ENCODE measurements around the gene GAA. TPM values are rescaled to one million over a fixed set of nuclear protein-coding genes. Genes with fewer than 3 reads are reported as not detected.
"Not testable (repeated sequence)": the region's sequence is repeated elsewhere in the genome, so short reads cannot be mapped to it uniquely, and the experiment has no call there.

The GAA gene
- total and polyA plus RNA-seq, 2 of the 4 experiments (the other 2 are of a cell fraction), result 2.2 to 14.8 TPM

GRCh38 chr17:80090164-80090563, 11.2 kb upstream of the GAA start:
- H2AFZ ChIP-seq (replicated peaks; ENCODE audit: low read length, poor library complexity); H4K91ac ChIP-seq (ENCODE audit: insufficient read depth, low read depth, low read length); H3K14ac ChIP-seq (replicated peaks; ENCODE audit: low read depth, low read length); H2AK9ac ChIP-seq (replicated peaks; ENCODE audit: low read depth, low read length, poor library complexity); H2BK120ac ChIP-seq (ENCODE audit: low read depth, low read length); H3K9ac ChIP-seq (ENCODE audit: low read depth, low read length); in situ Hi-C loops (cut with MboI; ENCODE audit: low sequenced_read_pairs); H3K36me3 ChIP-seq (ENCODE audit: control insufficient read depth, insufficient read depth, low read length); POLR2A ChIA-PET (ENCODE audit: unreplicated experiment); H2AK5ac ChIP-seq (ENCODE audit: low read depth, low read length); DNase-seq; intact Hi-C loops (cut with micrococcal nuclease); H3K4me1 ChIP-seq (ENCODE audit: control insufficient read depth, insufficient read depth, low read length); H3K27ac ChIP-seq (ENCODE audit: insufficient read depth, low read length); H3K4ac ChIP-seq (ENCODE audit: low read depth, low read length); H4K20me1 ChIP-seq (ENCODE audit: insufficient read depth, low read length); H2BK15ac ChIP-seq (ENCODE audit: low read depth, low read length); H3K9me1 ChIP-seq (ENCODE audit: insufficient read depth, low read length); H3K18ac ChIP-seq (ENCODE audit: low read depth, low read length); H3K56ac ChIP-seq (ENCODE audit: extremely low read depth, insufficient read depth, low read length); H3K9me3 ChIP-seq (ENCODE audit: control insufficient read depth, insufficient read depth, low read length); CTCF ChIA-PET; H2BK5ac ChIP-seq (ENCODE audit: low read depth, low read length, poor library complexity, severe bottlenecking); dilution Hi-C loops (cut with HindIII; ENCODE audit: low sequenced_read_pairs, unreplicated experiment); H3K27me3 ChIP-seq (ENCODE audit: control insufficient read depth, insufficient read depth, low read length); H4K8ac ChIP-seq (ENCODE audit: low read depth in 2 of 2, low read length in 2 of 2); H2BK20ac ChIP-seq (ENCODE audit: low read depth, low read length); BruUV-seq (replicated peaks); ATAC-seq (ENCODE audit: low read depth); H3K23ac ChIP-seq (ENCODE audit: low read depth, low read length); H3K4me3 ChIP-seq (ENCODE audit: insufficient read depth, low read depth, low read length); H4K5ac ChIP-seq (ENCODE audit: low read depth, low read length); H3K79me1 ChIP-seq (ENCODE audit: low read depth in 1 of 2, low read length in 2 of 2); H3K4me2 ChIP-seq (ENCODE audit: low read depth, low read length): not testable (repeated sequence)
- WGBS, 2 experiments (ENCODE audit: extremely low coverage in 2 of 2, insufficient read length in 1 of 2), result 95% methylated on average over 11 of the region's 44 CpGs; no CpG with 5 or more reads in 1 of the 2 experiments
